HepG2 (cell line): Measurements from ENCODE around the gene GADD45G. TPM values are rescaled to one million over a fixed set of nuclear protein-coding genes. Genes with fewer than 3 reads are reported as not detected.

Source experiments
- ARNT ChIP-seq: fragments of 450-650 bp; IDR thresholded peaks from 2 replicates; pipeline ENCODE4 v1.6.1; 2017
- ATF6 ChIP-seq: sonication (generic); formaldehyde crosslinking; conservative IDR thresholded peaks from 2 replicates; pipeline ENCODE4 v1.4.0; 2020; ENCODE audit warnings: missing genetic modification reagents
- ATM ChIP-seq: fragments of 450-650 bp; IDR thresholded peaks from 2 replicates; pipeline ENCODE4 v1.7.1; 2017; ENCODE audit warnings: mild to moderate bottlenecking, borderline replicate concordance
- CBX5 ChIP-seq: sonication (generic); formaldehyde crosslinking; IDR thresholded peaks from 2 replicates; pipeline ENCODE4 v1.4.0; 2020; ENCODE audit warnings: missing genetic modification reagents, borderline replicate concordance
- HMG20A ChIP-seq: IDR thresholded peaks from 2 replicates; pipeline ENCODE4 v1.6.1; 2016; ENCODE audit warnings: borderline replicate concordance
- MYPOP ChIP-seq: sonication (generic); formaldehyde crosslinking; IDR thresholded peaks from 2 replicates; pipeline ENCODE4 v1.8.1; 2023; ENCODE audit warnings: mild to moderate bottlenecking, moderate library complexity, missing genetic modification reagents
- TFDP1 ChIP-seq: IDR thresholded peaks from 2 replicates; pipeline ENCODE4 v1.6.1; 2016; ENCODE audit warnings: missing compliant biosample characterization, missing genetic modification reagents, borderline replicate concordance
- YEATS4 ChIP-seq: sonication (generic); formaldehyde crosslinking; IDR thresholded peaks from 2 replicates; pipeline ENCODE4 v1.4.0; 2020; ENCODE audit warnings: missing genetic modification reagents, borderline replicate concordance
- ZNF10 ChIP-seq: sonication (generic); formaldehyde crosslinking; IDR thresholded peaks from 2 replicates; pipeline ENCODE4 v1.4.0; 2020; ENCODE audit warnings: mild to moderate bottlenecking, low read depth, missing genetic modification reagents, borderline replicate concordance
- ZNF24 ChIP-seq: fragments of 450-650 bp; IDR thresholded peaks from 2 replicates; pipeline ENCODE4 v1.6.1; 2017; ENCODE audit warnings: antibody characterized with exemption, mild to moderate bottlenecking
- ZNF318 ChIP-seq: sonication (generic); formaldehyde crosslinking; IDR thresholded peaks from 2 replicates; pipeline ENCODE4 v1.4.0; 2020; ENCODE audit warnings: mild to moderate bottlenecking, missing genetic modification reagents
- polyA plus RNA-seq, 8 experiments: library from polyadenylated mRNA; depleted of rRNA in 3 of 8; stranded (reverse) in 7 of 8; unstranded in 1 of 8; fragments of >200 nt; fragmentation: Illumina TruSeq in 4 of 8; extraction: Trizol in 4 of 8; gene quantifications; 2 replicates each; pipeline versions ENCODE4 v1.2.1 to v1.2.3, GENCODE V29; 2011 to 2016; ENCODE audit warnings: low read depth in 4 of 8, missing spikeins in 1 of 8, mixed read lengths in 1 of 8; ENCODE audit not compliant: insufficient read depth in 1 of 8
- total RNA-seq, 5 experiments: library from RNA; depleted of rRNA; stranded (reverse); fragments of >200 nt; fragmentation: Illumina TruSeq; extraction: Trizol; gene quantifications; 2 replicates each; pipeline ENCODE4 v1.2.3, GENCODE V29; 2016; ENCODE audit warnings: low read depth in 1 of 5
- TF ChIP-seq, protein P1 (sequence below): sonication (generic); formaldehyde crosslinking; IDR thresholded peaks from 2 replicates; pipeline ENCODE4 v1.4.0; 2020; ENCODE audit warnings: low read depth, missing genetic modification reagents

The GADD45G gene
- total and polyA plus RNA-seq, 2 of the 13 experiments (the other 11 are each of a cell fraction or from before 2014, with no cell fraction given), result not detected

GRCh38 chr9:89648247-89649000 is 43.6 kb downstream of the GADD45G start (continued):
- TF ChIP-seq, protein P1, sequence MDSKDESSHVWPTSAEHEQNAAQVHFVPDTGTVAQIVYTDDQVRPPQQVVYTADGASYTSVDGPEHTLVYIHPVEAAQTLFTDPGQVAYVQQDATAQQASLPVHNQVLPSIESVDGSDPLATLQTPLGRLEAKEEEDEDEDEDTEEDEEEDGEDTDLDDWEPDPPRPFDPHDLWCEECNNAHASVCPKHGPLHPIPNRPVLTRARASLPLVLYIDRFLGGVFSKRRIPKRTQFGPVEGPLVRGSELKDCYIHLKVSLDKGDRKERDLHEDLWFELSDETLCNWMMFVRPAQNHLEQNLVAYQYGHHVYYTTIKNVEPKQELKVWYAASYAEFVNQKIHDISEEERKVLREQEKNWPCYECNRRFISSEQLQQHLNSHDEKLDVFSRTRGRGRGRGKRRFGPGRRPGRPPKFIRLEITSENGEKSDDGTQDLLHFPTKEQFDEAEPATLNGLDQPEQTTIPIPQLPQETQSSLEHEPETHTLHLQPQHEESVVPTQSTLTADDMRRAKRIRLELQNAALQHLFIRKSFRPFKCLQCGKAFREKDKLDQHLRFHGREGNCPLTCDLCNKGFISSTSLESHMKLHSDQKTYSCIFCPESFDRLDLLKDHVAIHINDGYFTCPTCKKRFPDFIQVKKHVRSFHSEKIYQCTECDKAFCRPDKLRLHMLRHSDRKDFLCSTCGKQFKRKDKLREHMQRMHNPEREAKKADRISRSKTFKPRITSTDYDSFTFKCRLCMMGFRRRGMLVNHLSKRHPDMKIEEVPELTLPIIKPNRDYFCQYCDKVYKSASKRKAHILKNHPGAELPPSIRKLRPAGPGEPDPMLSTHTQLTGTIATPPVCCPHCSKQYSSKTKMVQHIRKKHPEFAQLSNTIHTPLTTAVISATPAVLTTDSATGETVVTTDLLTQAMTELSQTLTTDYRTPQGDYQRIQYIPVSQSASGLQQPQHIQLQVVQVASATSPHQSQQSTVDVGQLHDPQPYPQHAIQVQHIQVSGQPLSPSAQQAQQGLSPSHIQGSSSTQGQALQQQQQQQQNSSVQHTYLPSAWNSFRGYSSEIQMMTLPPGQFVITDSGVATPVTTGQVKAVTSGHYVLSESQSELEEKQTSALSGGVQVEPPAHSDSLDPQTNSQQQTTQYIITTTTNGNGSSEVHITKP (CRISPR knock-in tag), result no peak
- TF ChIP-seq HMG20A (CRISPR knock-in tag) (peak; percentile 96), YEATS4 (CRISPR knock-in tag) (no peak), CBX5 (CRISPR knock-in tag) (peak; percentile 31; the same call in 1 of the 2 replicates), ATM (no peak), ATF6 (CRISPR knock-in tag) (no peak), TFDP1 (CRISPR knock-in tag) (peak; percentile 56; the same call in 1 of the 2 replicates), ARNT (no peak), MYPOP (CRISPR knock-in tag) (peak; percentile 80; the same call in 1 of the 2 replicates), ZNF24 (no peak), ZNF318 (CRISPR knock-in tag) (no peak), ZNF10 (CRISPR knock-in tag) (no peak)
